K562 (cell line): Measurements from ENCODE around the gene CTRB2. TPM values are rescaled to one million over a fixed set of nuclear protein-coding genes. Genes with fewer than 3 reads are reported as not detected.
"Not testable (repeated sequence)": the region's sequence is repeated elsewhere in the genome, so short reads cannot be mapped to it uniquely, and the experiment has no call there.

Experiments used
- ATAC-seq: fragments of 200-7000 bp; cut with Tn5 transposase; 3 replicates; pipeline ENCODE4 v1.9.1; 2020; ENCODE audit warnings: moderate library complexity
- BruUV-seq: library from RNA; stranded (reverse); fragments of 400-500 nt; replicated peaks from 2 replicates; lab custom pipeline; 2021; lab: Mats Ljungman, UMichigan
- CTCF ChIA-PET: fragments of 300-600 bp; formaldehyde crosslinking; extraction: SDS; loops from one replicate; lab custom pipeline; 2021; ENCODE audit warnings: low intra/inter-chr PET ratio; lab: Yijun Ruan, JAX
- POLR2A ChIA-PET: fragments of 300-600, 350-650 bp; sonication (Branson Sonifier 250); formaldehyde crosslinking; extraction: SDS; loops from one replicate; lab custom pipeline; 2021; ENCODE audit warnings: antibody characterized with exemption, inconsistent platforms; lab: Yijun Ruan, JAX
- DNase-seq, 4 experiments: peaks; one replicate each; pipeline versions ENCODE4 v3.0.0 to v3.0.0-alpha.2; 2011 to 2018; ENCODE audit warnings: low spot score in 3 of 4, mixed read lengths in 3 of 4; ENCODE audit errors: extremely low read depth in 1 of 4
- FAIRE-seq: peaks from 2 replicates; lab custom pipeline; 2011; peaks lifted over from hg19 to GRCh38; lab: Jason Lieb, UNC
- H2AFZ ChIP-seq: 2 replicates; pipeline ENCODE4 v1.6.0; 2011; ENCODE audit warnings: low read depth, low read length, control low read depth, inconsistent platforms
- H3K27ac ChIP-seq: fragments of 200-600 bp; 3 replicates; pipeline ENCODE4 v1.8.0; 2011; ENCODE audit warnings: low read depth, mild to moderate bottlenecking, control low read depth, inconsistent platforms, low read length, moderate library complexity, mixed read lengths; ENCODE audit errors: extremely low read depth
- H3K27me3 ChIP-seq, 2 experiments: fragments of 300-600 bp in 1 of 2; 2 replicates in 1 of 2; 3 replicates in 1 of 2; pipeline versions ENCODE4 v1.6.0 to v1.8.0; 2011; ENCODE audit warnings: inconsistent platforms in 2 of 2, low read length in 2 of 2, mild to moderate bottlenecking in 1 of 2, mixed read lengths in 1 of 2, moderate library complexity in 1 of 2; ENCODE audit not compliant: control insufficient read depth in 2 of 2, insufficient read depth in 2 of 2
- H3K36me3 ChIP-seq: fragments of 300-600 bp; 3 replicates; pipeline ENCODE4 v1.8.0; 2011; ENCODE audit warnings: mild to moderate bottlenecking, low read length, inconsistent platforms; ENCODE audit not compliant: control insufficient read depth, insufficient read depth
- H3K4me1 ChIP-seq, 2 experiments: fragments of 200-600 bp in 1 of 2; replicated peaks in 1 of 2; 2 replicates in 1 of 2; 3 replicates in 1 of 2; pipeline versions ENCODE4 v1.5.1 to v1.8.0; 2011; ENCODE audit warnings: inconsistent platforms in 2 of 2, low read length in 2 of 2, mild to moderate bottlenecking in 1 of 2, mixed read lengths in 1 of 2, moderate library complexity in 1 of 2; ENCODE audit not compliant: control insufficient read depth in 2 of 2, insufficient read depth in 2 of 2
- H3K4me2 ChIP-seq: 2 replicates; pipeline ENCODE4 v1.6.1; 2011; ENCODE audit warnings: low read length, control low read depth, inconsistent platforms, mixed read lengths; ENCODE audit not compliant: insufficient read depth
- H3K4me3 ChIP-seq: fragments of 200-600 bp; sonication (generic), shearing (Covaris generic); 2 replicates; pipeline ENCODE4 v1.5.1; 2016; ENCODE audit warnings: control low read depth, inconsistent platforms
- H3K79me2 ChIP-seq: fragments of 200-600 bp; 3 replicates; pipeline ENCODE4 v1.8.0; 2011; ENCODE audit warnings: low read length, inconsistent platforms; ENCODE audit not compliant: control insufficient read depth, insufficient read depth
- H3K9ac ChIP-seq, 2 experiments: 2 replicates each; pipeline versions ENCODE4 v1.6.0 to v1.6.1; 2011; ENCODE audit warnings: low read depth in 2 of 2, low read length in 2 of 2, control low read depth in 1 of 2, inconsistent platforms in 1 of 2, mild to moderate bottlenecking in 1 of 2, mixed read lengths in 1 of 2; ENCODE audit not compliant: insufficient read depth in 1 of 2
- H3K9me1 ChIP-seq: one replicate; pipeline ENCODE4 v1.6.0; 2011; ENCODE audit warnings: inconsistent platforms, mild to moderate bottlenecking, low read length, moderate library complexity; ENCODE audit not compliant: control insufficient read depth, insufficient read depth
- H3K9me3 ChIP-seq: replicated peaks from 2 replicates; pipeline ENCODE4 v1.5.1; 2011; ENCODE audit warnings: low read depth, low read length, inconsistent platforms; ENCODE audit not compliant: control insufficient read depth, insufficient read depth
- H4K20me1 ChIP-seq: replicated peaks from 2 replicates; pipeline ENCODE4 v1.6.1; 2011; ENCODE audit warnings: low read length, inconsistent platforms, mixed read lengths; ENCODE audit not compliant: control insufficient read depth, insufficient read depth
- CBFA2T2 ChIP-seq: fragments of 450-650 bp; conservative IDR thresholded peaks from 2 replicates; pipeline ENCODE4 v1.6.1; 2017; ENCODE audit warnings: mild to moderate bottlenecking
- CBFB ChIP-seq: sonication (generic); formaldehyde crosslinking; IDR thresholded peaks from 2 replicates; pipeline ENCODE4 v1.4.0; 2020; ENCODE audit warnings: mild to moderate bottlenecking, missing genetic modification reagents
- E2F4 ChIP-seq: sonication (generic); formaldehyde crosslinking; IDR thresholded peaks from 2 replicates; pipeline ENCODE4 v1.8.0; 2022; ENCODE audit warnings: mild to moderate bottlenecking, low read depth, missing genetic modification reagents
- ESRRA ChIP-seq: fragments of 450-650 bp; IDR thresholded peaks from 2 replicates; pipeline ENCODE4 v1.6.1; 2014; ENCODE audit warnings: low read depth, mild to moderate bottlenecking, moderate library complexity, borderline replicate concordance
- GATAD2B ChIP-seq: fragments of 450-650 bp; IDR thresholded peaks from 2 replicates; pipeline ENCODE4 v1.6.1; 2017; ENCODE audit warnings: mild to moderate bottlenecking, borderline replicate concordance
- GTF2B ChIP-seq: IDR thresholded peaks from 2 replicates; pipeline ENCODE4 v1.6.1; 2011; ENCODE audit not compliant: insufficient read length; ENCODE audit errors: extremely low read depth
- RFX1 ChIP-seq: fragments of 450-650 bp; IDR thresholded peaks from 2 replicates; pipeline ENCODE4 v1.6.1; 2016; ENCODE audit warnings: mild to moderate bottlenecking, moderate library complexity
- TSHZ1 ChIP-seq: fragments of 250-450 bp; sonication (Bioruptor Pico); IDR thresholded peaks from 2 replicates; pipeline ENCODE4 v1.4.0; 2020; ENCODE audit warnings: mild to moderate bottlenecking, moderate library complexity
- ZNF121 ChIP-seq: sonication (generic); formaldehyde crosslinking; conservative IDR thresholded peaks from 2 replicates; pipeline ENCODE4 v1.8.0; 2022; ENCODE audit warnings: missing genetic modification reagents
- ZNF79 ChIP-seq: fragments of 250-450 bp; sonication (Bioruptor Pico); IDR thresholded peaks from 2 replicates; pipeline ENCODE4 v1.4.0; 2020; ENCODE audit warnings: low read depth, mild to moderate bottlenecking, moderate library complexity
- WGBS: fragments of 100-300 bp; shearing (Covaris generic); methylation state at CpG from one replicate; pipeline ENCODE4 v1.1.6; 2016; ENCODE audit warnings: low coverage, mixed read lengths; ENCODE audit not compliant: insufficient coverage; ENCODE audit errors: missing lambda C conversion rate; 5-methylcytosine and 5-hydroxymethylcytosine counted together
- in situ Hi-C: fragments of 300-500 bp; cut with MboI; formaldehyde crosslinking; loops from 4 replicates; pipeline ENCODE4 v1.15.0; 2018; ENCODE audit warnings: inconsistent platforms, mixed read lengths
- intact Hi-C: fragments of 100-400 bp; cut with micrococcal nuclease; formaldehyde crosslinking; loops from 2 replicates; pipeline ENCODE4 v1.14.2; 2022
- polyA plus RNA-seq, 8 experiments: library from polyadenylated mRNA; depleted of rRNA in 4 of 8; stranded (reverse) in 5 of 8; unstranded in 3 of 8; fragments of >200 nt; fragmentation: Nextera tagmentation in 2 of 8; fragmentation: Illumina TruSeq in 1 of 8; extraction: Ambion mirVana in 2 of 8; extraction: Trizol in 1 of 8; gene quantifications; 2 replicates each; pipeline versions ENCODE4 v1.2.1 to v1.2.3, GENCODE V29; 2011 to 2014; ENCODE audit warnings: inconsistent platforms in 1 of 8, missing spikeins in 1 of 8
- total RNA-seq, 7 experiments: library from RNA; depleted of rRNA in 6 of 7; stranded (reverse); fragments of >200 nt in 6 of 7; fragmentation: Illumina TruSeq in 2 of 7; extraction: Trizol in 2 of 7; gene quantifications; 2 replicates each; pipeline versions ENCODE4 v1.2.1 to v1.2.3, GENCODE V29; 2011 to 2021; ENCODE audit warnings: low replicate concordance in 1 of 7

The CTRB2 gene
- total and polyA plus RNA-seq, 9 of the 15 experiments (the other 6 are each of a cell fraction or from before 2014, with no cell fraction given): 5.1 TPM; not detected in 8

GRCh38 chr16:75241412-75241811, 34.5 kb upstream of the CTRB2 start:
- Histone ChIP-seq H3K27ac (no peak overlapping the region), H3K4me3 (no peak overlapping the region), H3K9me3 (no peaks in the 10 kb centered on the region), H3K4me2 (no peak overlapping the region), H2AFZ (no peak overlapping the region), H3K9me1 (no peaks in the 10 kb centered on the region), H3K4me1 (peaks cover 11 to 72% of the 10 kb centered on the region in 2 experiments; a peak in 4 of 5 replicates), H3K79me2 (peaks cover 5% of the 10 kb centered on the region; the same call in 1 of the 3 replicates), H3K27me3 (no peaks in the 10 kb centered on the region), H3K9ac (no peak overlapping the region), H3K36me3 (peaks cover 21% of the 10 kb centered on the region; the same call in 2 of the 3 replicates), H4K20me1 (peaks cover 12% of the 10 kb centered on the region; the same call in 1 of the 2 replicates)
- intact Hi-C loops: no loop called here
- ChIA-PET POLR2A (no interaction called here), CTCF (no interaction called here)
- ATAC-seq: no peak
- no peak for FAIRE-seq
- in situ Hi-C loops: no loop called here
- TF ChIP-seq CBFB: no peak
- TF ChIP-seq ZNF79 (CRISPR knock-in tag): no peak
- no peak for TF ChIP-seq ZNF121 (CRISPR knock-in tag)
- no peak for TF ChIP-seq CBFA2T2
- no peak for TF ChIP-seq E2F4 (CRISPR knock-in tag)
- TF ChIP-seq GATAD2B: no peak
- no peak for TF ChIP-seq RFX1
- TF ChIP-seq TSHZ1 (CRISPR knock-in tag): no peak
- no peak for TF ChIP-seq GTF2B
- no peak for TF ChIP-seq ESRRA
- BruUV-seq: no TSS peak
- WGBS: 84% methylated on average over 5 of the region's 8 CpGs
- DNase-seq: no peak

- BruUV-seq, H3K27me3 ChIP-seq, H3K4me3 ChIP-seq, H3K27ac ChIP-seq, DNase-seq, intact Hi-C loops, POLR2A ChIA-PET, H3K9me1 ChIP-seq, H3K9ac ChIP-seq, H4K20me1 ChIP-seq, H3K79me2 ChIP-seq, H3K4me2 ChIP-seq, FAIRE-seq, H3K9me3 ChIP-seq, in situ Hi-C loops, H2AFZ ChIP-seq, ATAC-seq: not testable (repeated sequence)
- CTCF ChIA-PET: interaction anchor here (0.6 kb wide), 1 partner anchor 926 kb away, joined by 3 read pairs; no protein-coding TSS in a partner anchor
- Histone ChIP-seq H3K4me1 (peaks cover 11 to 70% of the 10 kb centered on the region in 2 experiments; a peak in 4 of 5 replicates), H3K36me3 (peaks cover 29% of the 10 kb centered on the region; the same call in 2 of the 3 replicates)
- WGBS: 88% methylated on average over 7 of the region's 7 CpGs
Observed at GRCh38 chr16:75240633-75241032, 33.7 kb upstream of the CTRB2 start.
